Pulmonary artery endothelial cell (primary cell): ENCODE results near the gene CTDSP2. TPM values are rescaled to one million over a fixed set of nuclear protein-coding genes. Genes with fewer than 3 reads are reported as not detected.
"Not testable (repeated sequence)": the region's sequence is repeated elsewhere in the genome, so short reads cannot be mapped to it uniquely, and the experiment has no call there.

ENCODE experiments used
- DNase-seq: peaks from one replicate; pipeline ENCODE4 v3.0.0-alpha.2; 2011; ENCODE audit warnings: low read depth, low spot score
- total RNA-seq: library from RNA; depleted of rRNA; stranded (reverse); fragments of >200 nt; gene quantifications from 2 replicates; pipeline ENCODE4 v1.2.3, GENCODE V29; 2014

Gene CTDSP2
- total RNA-seq, 1 donor from 2014 or later: 53.2 TPM

GRCh38 chr12:57882575-57882974, 36.0 kb upstream of the CTDSP2 start:
- no peak for DNase-seq

- no peak for DNase-seq
Observed at GRCh38 chr12:57881475-57881874, 34.9 kb upstream of the CTDSP2 start.

DNA sequence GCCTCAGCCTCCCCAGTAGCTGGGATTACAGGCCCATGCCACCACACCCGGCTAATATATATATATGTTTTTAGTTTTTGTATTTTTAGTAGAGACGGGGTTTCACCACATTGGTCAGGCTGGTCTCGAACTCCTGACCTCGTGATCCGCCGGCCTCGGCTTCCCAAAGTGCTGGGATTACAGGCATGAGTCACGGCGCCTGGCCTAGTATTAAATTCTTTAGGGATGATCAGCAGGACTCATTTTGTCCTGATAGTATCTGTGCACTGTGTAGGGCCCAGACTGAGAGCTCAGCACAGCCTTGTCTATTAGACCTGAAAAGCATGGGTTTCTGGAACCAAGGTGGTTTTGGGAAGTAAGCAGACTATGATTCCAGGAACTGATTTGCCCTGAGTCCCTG, 34.5 kb upstream of the CTDSP2 start:
- not testable (repeated sequence) for DNase-seq

DNA sequence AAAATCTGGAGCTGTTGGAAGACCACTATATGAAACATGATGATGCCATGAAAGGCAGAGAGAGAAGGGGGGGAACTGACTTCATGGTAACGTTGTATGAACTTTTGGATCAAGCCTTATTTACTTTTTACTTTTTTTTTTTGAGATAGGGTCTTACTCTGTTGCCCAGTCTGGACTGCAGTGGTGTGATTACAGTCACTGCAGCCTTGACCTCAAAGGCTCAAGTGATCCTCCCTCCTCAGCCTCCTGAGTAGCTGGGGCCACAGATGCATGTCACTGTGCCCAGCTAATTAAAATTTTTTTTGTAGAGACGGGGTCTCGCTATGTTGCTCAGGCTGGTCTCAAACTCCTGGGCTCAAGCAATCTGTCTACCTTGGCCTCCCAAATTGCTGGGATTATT, 31.3 kb upstream of the CTDSP2 start:
- no peak for DNase-seq

DNA sequence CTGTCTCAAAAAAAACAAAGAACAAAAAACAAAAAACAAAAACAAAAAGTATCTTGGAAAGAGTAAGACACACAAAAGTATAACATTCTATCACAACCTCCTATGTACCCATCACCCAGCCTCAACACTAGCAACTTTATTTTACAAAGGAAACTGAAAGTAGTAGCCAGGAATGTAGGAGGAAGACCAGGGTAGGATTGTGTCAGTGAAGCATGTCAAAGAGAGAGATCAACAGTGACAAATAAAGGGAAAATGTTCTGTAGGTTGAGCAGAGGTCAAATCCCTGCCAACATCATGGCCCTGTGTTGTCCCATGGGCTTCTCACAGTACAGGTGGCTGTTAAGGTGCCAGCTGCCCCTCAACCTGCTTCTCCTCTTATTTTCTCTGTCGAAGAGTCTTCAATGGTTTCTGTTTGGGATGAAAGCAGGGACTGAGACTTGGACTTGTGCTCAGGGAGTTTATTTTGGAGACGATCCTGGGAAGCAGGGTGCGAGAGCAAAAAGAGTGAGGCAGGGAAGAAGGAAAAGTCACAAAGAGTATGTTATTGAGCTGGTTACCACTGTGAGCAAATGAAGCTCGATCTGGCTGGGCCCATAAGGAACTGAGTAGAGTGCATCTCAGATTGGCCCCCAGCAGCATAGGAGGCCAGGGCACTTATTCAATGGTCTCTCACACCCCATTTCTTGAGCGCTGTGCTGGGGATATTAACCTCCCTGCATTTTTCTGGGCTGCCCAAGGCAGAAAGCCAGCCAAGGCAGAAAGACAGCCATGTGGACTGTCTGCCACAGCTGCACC, 29.4 kb upstream of the CTDSP2 start:
- no peak for DNase-seq

GRCh38 chr12:57874166-57875108, 27.9 kb upstream of the CTDSP2 start:
- no peak for DNase-seq

DNA sequence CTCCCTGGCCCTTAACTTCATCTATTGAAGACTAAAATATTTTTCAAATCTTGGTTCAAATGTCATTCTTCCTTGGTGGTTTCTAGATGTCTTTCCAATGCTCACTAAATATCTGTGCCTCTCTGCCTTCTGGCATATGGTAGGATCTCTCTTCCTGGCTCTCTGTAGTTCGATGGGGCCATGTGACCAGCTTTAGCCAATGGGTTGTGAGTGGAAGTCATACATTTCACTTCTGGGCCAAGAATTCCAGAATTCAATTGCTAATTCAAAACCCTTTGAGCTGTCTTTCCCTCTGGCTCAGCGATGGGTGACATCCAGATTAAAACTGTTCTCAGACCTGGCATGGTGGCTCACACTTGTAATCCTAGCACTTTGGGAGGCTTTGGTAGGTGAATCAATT, 25.8 kb upstream of the CTDSP2 start:
- no peak for DNase-seq

- DNase-seq: no peak
Observed at GRCh38 chr12:57869927-57870318, 23.4 kb upstream of the CTDSP2 start.

GRCh38 chr12:57869298-57869926, 22.9 kb upstream of the CTDSP2 start:
- no peak for DNase-seq

- no peak for DNase-seq
Observed at GRCh38 chr12:57868851-57869268, 22.3 kb upstream of the CTDSP2 start.

GRCh38 chr12:57868221-57868620, 21.7 kb upstream of the CTDSP2 start:
- DNase-seq: no peak

DNA sequence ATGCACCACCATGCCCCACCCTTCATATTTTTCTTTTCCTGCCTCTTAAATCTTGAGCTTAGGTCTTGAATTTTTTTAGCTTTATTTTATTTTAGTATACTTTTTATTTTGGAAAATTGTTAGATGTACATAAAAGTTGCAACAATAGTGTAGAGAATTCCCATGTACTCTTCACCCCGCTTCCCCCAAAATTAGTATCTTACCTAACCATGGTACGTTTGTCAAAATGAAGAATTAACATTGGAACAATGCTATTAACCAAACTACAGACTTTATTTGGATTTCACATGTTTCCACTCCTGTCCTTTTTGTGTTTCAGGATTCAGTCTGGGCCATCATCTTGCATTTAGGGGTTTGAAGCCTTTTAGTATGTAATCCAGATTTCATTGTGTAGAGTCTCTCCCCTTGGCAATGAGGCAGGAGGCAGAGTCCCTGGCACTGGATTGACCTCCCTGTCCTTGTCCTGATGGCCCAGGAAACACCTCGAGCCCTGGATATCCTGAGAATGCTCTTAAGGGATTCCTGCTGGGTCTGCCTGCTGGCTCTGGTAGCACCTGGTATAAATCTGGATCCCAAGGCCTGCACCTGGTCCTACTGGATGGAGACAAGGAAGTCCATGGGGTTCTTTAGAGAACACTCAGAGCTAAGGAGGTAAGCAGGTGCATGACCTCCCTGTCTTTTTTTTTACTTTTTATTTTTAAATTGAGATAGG, 19.9 kb upstream of the CTDSP2 start:
- no peak for DNase-seq

- DNase-seq: no peak
Observed at GRCh38 chr12:57865084-57865751, 18.7 kb upstream of the CTDSP2 start.

- no peak for DNase-seq
Observed at GRCh38 chr12:57864442-57865083, 18.0 kb upstream of the CTDSP2 start.

- no peak for DNase-seq
Observed at GRCh38 chr12:57863676-57864075, 17.1 kb upstream of the CTDSP2 start.

GRCh38 chr12:57861967-57862366, 15.4 kb upstream of the CTDSP2 start:
- no peak for DNase-seq

- not testable (repeated sequence) for DNase-seq
Observed at GRCh38 chr12:57860883-57861282, 14.4 kb upstream of the CTDSP2 start.

GRCh38 chr12:57859121-57859520, 12.6 kb upstream of the CTDSP2 start:
- no peak for DNase-seq

DNA sequence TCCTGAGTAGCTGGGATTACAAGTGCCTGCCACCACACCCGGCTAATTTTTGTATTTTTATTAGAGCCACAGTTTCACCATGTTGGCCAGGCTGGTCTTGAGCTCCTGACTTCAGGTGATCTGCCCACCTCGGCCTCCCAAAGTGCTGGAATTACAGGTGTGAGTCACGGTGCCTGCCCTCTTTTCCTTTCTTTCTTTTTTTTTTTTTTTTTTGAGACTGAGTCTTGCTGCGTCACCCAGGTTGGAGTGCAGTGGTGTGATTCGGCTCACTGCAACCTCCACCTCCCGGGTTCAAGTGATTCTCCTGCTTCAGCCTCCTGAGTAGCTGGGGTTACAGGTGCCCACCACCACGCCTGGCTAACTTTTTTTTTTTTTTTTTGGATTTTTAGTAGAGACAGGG, 11.6 kb upstream of the CTDSP2 start:
- DNase-seq: not testable (repeated sequence)

- DNase-seq: no peak
Observed at GRCh38 chr12:57854965-57855364, 8.4 kb upstream of the CTDSP2 start.
